ENCODE data around the gene MALRD1. TPM values are rescaled to one million over a fixed set of nuclear protein-coding genes. Genes with fewer than 3 reads are reported as not detected.

MALRD1 gene
- total and polyA plus RNA-seq, 2 of the 8 experiments (the other 6 are each of a cell fraction or from before 2014, with no cell fraction given): 0.32 to 0.35 TPM

DNA sequence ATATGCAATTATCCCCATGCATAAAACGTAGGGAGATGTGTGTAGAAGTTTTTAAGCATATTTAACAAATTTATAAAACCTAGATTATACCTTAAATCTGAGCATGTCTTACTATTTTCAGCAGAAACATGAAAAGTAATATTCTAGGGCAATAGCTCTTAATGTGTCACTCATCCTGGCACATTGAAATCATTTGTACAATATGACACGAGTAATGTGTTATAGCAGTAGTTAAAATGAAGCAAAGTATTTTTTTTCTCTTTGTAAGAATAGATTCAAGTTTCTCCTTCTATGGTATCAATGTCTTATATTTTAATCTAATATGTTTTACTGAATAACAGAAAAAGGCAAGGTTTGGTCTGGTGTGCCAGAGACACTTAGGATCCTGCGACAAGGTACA lies 492.7 kb downstream of the MALRD1 start (continued):
- TF ChIP-seq KDM1A (IDR thresholded peaks at IDR 0.05; ENCODE audit: borderline replicate concordance, low read length) (no peak), ASH2L (IDR thresholded peaks at IDR 0.05; ENCODE audit: low read length) (no peak), CTBP2 (IDR thresholded peaks at IDR 0.05; ENCODE audit: borderline replicate concordance, insufficient read depth, insufficient read length, low read length) (no peak), SIN3A (conservative IDR thresholded peaks at IDR 0.05 in 1 of 2, IDR thresholded peaks at IDR 0.05 in 1 of 2; ENCODE audit: low read depth in 1 of 2, low read length in 2 of 2) (no peak)
